ES-I3 (cell line): Measurements from ENCODE around the gene CRYL1.
"Not testable (repeated sequence)": the region's sequence is repeated elsewhere in the genome, so short reads cannot be mapped to it uniquely, and the experiment has no call there.

Source experiments
- H3K36me3 ChIP-seq: 2 replicates; pipeline ENCODE4 v1.6.1; 2013; ENCODE audit warnings: mild to moderate bottlenecking, low read length, control low read depth, moderate library complexity; ENCODE audit not compliant: insufficient read depth
- H3K4me1 ChIP-seq: 2 replicates; pipeline ENCODE4 v1.6.1; 2013; ENCODE audit warnings: mild to moderate bottlenecking, control low read depth, low read length; ENCODE audit not compliant: insufficient read depth
- H3K9ac ChIP-seq: 2 replicates; pipeline ENCODE4 v1.6.1; 2013; ENCODE audit warnings: low read depth, mild to moderate bottlenecking, low read length, moderate library complexity
- H3K9me3 ChIP-seq: 2 replicates; pipeline ENCODE4 v1.6.1; 2013; ENCODE audit warnings: mild to moderate bottlenecking, low read length, moderate library complexity; ENCODE audit not compliant: control insufficient read depth, insufficient read depth

Gene CRYL1

GRCh38 chr13:20441879-20442278 lies 83.8 kb downstream of the CRYL1 start:
- Histone ChIP-seq H3K36me3 (0 out of 2 replicates have a peak, but pooled peaks cover 3% of the 10 kb centered on the region), H3K9ac (no peak overlapping the region), H3K4me1 (no peaks in the 10 kb centered on the region; the same call in 1 of the 2 replicates), H3K9me3 (peaks cover 8% of the 10 kb centered on the region)

- peaks cover 8% of the 10 kb centered on the region for H3K9me3 ChIP-seq
- H3K4me1 ChIP-seq = no peaks in the 10 kb centered on the region; the same call in 1 of the 2 replicates
- H3K9ac ChIP-seq = no peak overlapping the region
- 0 out of 2 replicates have a peak, but pooled peaks cover 3% of the 10 kb centered on the region for H3K36me3 ChIP-seq
Observed at GRCh38 chr13:20441056-20441455, 84.6 kb downstream of the CRYL1 start.

- H3K9me3 ChIP-seq = no peaks in the 10 kb centered on the region
- no peaks in the 10 kb centered on the region for H3K36me3 ChIP-seq
- no peak overlapping the region for H3K9ac ChIP-seq
- no peaks in the 10 kb centered on the region; the same call in 1 of the 2 replicates for H3K4me1 ChIP-seq
Observed at GRCh38 chr13:20439261-20439660, 86.4 kb downstream of the CRYL1 start.

- Histone ChIP-seq H3K36me3 (no peaks in the 10 kb centered on the region), H3K9ac (no peak overlapping the region), H3K4me1 (no peaks in the 10 kb centered on the region; the same call in 1 of the 2 replicates), H3K9me3 (no peaks in the 10 kb centered on the region)
Observed at GRCh38 chr13:20438801-20439200, 86.9 kb downstream of the CRYL1 start.

GRCh38 chr13:20436505-20436904 lies 89.2 kb downstream of the CRYL1 start:
- no peaks in the 10 kb centered on the region for H3K9me3 ChIP-seq
- no peaks in the 10 kb centered on the region for H3K4me1 ChIP-seq
- no peak overlapping the region for H3K9ac ChIP-seq
- H3K36me3 ChIP-seq = no peaks in the 10 kb centered on the region

GRCh38 chr13:20435616-20436368 lies 89.9 kb downstream of the CRYL1 start:
- H3K9ac ChIP-seq = no peak overlapping the region
- no peaks in the 10 kb centered on the region for H3K9me3 ChIP-seq
- no peaks in the 10 kb centered on the region for H3K4me1 ChIP-seq
- no peaks in the 10 kb centered on the region for H3K36me3 ChIP-seq

- H3K4me1 ChIP-seq, H3K36me3 ChIP-seq, H3K9me3 ChIP-seq, H3K9ac ChIP-seq: not testable (repeated sequence)
Observed at GRCh38 chr13:20434210-20434609, 91.4 kb downstream of the CRYL1 start.

- H3K9me3 ChIP-seq = no peaks in the 10 kb centered on the region
- H3K36me3 ChIP-seq = no peaks in the 10 kb centered on the region; the same call in 1 of the 2 replicates
- no peaks in the 10 kb centered on the region for H3K4me1 ChIP-seq
- H3K9ac ChIP-seq = no peak overlapping the region
Observed at GRCh38 chr13:20431687-20432384, 93.8 kb downstream of the CRYL1 start.

- Histone ChIP-seq H3K9ac (no peak overlapping the region), H3K36me3 (no peaks in the 10 kb centered on the region; the same call in 1 of the 2 replicates), H3K4me1 (no peaks in the 10 kb centered on the region), H3K9me3 (no peaks in the 10 kb centered on the region)
Observed at GRCh38 chr13:20431080-20431479, 94.6 kb downstream of the CRYL1 start.

- H3K36me3 ChIP-seq = no peaks in the 10 kb centered on the region; the same call in 1 of the 2 replicates
- H3K9me3 ChIP-seq = no peaks in the 10 kb centered on the region
- no peak overlapping the region for H3K9ac ChIP-seq
- H3K4me1 ChIP-seq = peaks cover 4% of the 10 kb centered on the region; the same call in 1 of the 2 replicates
Observed at GRCh38 chr13:20430296-20430695, 95.4 kb downstream of the CRYL1 start.

- Histone ChIP-seq H3K4me1 (peaks cover 4% of the 10 kb centered on the region; the same call in 1 of the 2 replicates), H3K36me3 (no peaks in the 10 kb centered on the region; the same call in 1 of the 2 replicates), H3K9ac (no peak overlapping the region), H3K9me3 (no peaks in the 10 kb centered on the region)
Observed at GRCh38 chr13:20429682-20430081, 96.0 kb downstream of the CRYL1 start.

GRCh38 chr13:20428666-20429644 lies 96.7 kb downstream of the CRYL1 start:
- Histone ChIP-seq H3K4me1 (peaks cover 4% of the 10 kb centered on the region; the same call in 1 of the 2 replicates), H3K36me3 (no peaks in the 10 kb centered on the region; the same call in 1 of the 2 replicates), H3K9me3 (no peaks in the 10 kb centered on the region), H3K9ac (no peak overlapping the region)

GRCh38 chr13:20426766-20427448 lies 98.8 kb downstream of the CRYL1 start:
- Histone ChIP-seq H3K4me1 (peaks cover 4% of the 10 kb centered on the region; the same call in 1 of the 2 replicates), H3K36me3 (no peaks in the 10 kb centered on the region; the same call in 1 of the 2 replicates), H3K9ac (no peak overlapping the region), H3K9me3 (no peaks in the 10 kb centered on the region)
